ENCODE results near the gene GSAP.
A peak's percentile ranks its signal among the peaks of the same experiment; 100 is the strongest.

Gene GSAP

GRCh38 chr7:77327067-77327931 is 88.8 kb downstream of the GSAP start:
- DNase-seq (ENCODE audit: low read depth), result peak; percentile 97

- DNase-seq (ENCODE audit: low read depth), result no peak
These were observed 90.0 kb downstream of the GSAP start for GRCh38 chr7:77326131-77326530.

- DNase-seq (ENCODE audit: low read depth), result peak; percentile 28
These were observed 94.8 kb downstream of the GSAP start for GRCh38 chr7:77321300-77321699.

- DNase-seq (ENCODE audit: low read depth), result no peak
These were observed 95.4 kb downstream of the GSAP start for GRCh38 chr7:77320714-77321113.

- DNase-seq (ENCODE audit: low read depth), result no peak
These were observed 96.0 kb downstream of the GSAP start for GRCh38 chr7:77320137-77320536.

DNA sequence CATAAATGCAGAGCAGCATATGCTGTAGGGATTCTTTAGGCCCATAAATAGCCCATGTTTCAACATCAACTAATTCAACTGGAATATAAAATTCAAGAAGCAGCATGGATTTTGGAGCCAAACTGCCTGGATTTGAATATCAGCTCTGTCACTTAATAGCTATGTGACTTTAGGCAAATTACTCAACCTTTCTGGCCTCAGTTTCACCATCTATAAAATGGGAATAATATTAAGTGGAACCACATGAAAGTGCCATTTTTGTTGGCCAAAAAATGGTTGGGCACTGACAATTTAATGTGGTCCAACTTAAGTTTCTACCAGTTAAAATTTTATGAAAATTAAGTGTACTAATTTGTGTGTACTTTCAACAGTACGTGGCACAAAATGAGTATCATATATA is 98.1 kb downstream of the GSAP start:
- no peak for DNase-seq (ENCODE audit: low read depth)

DNA sequence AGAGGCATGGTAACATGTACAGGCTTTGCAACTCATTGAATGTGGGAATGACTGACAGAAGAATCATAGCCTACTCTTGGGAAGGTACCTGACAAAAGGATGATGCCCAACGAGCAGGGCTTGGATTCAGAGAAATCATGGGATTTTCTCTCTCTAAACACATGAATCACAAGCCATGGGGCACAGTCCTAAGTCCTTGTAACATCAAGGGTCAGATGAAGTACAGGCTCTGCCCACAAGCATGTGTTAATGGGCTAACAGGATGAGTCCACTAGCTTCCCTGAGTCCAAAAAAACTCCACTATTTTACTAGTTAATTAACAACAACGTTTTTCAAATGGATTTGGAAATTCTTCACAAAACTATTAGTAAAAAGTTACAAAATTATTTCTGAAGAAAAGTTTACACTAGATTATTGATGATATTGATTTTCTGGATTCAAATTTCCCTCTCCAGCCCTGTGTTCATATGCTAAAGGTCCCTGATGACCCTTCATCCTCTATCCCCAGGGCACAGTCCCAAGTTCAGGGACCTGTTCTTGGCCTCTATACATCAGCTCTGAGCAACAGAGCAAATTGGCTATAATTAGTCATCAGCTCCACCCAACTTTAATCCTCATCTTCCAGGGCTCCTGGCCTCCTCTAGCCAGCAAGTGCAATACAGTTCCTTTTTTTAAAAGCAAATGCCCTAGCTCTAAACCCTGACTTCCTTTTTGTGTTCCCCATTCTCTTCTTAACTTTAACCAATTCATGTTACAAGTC is 99.8 kb downstream of the GSAP start:
- no peak for DNase-seq (ENCODE audit: low read depth)

GRCh38 chr7:77315182-77315591 is 101.0 kb downstream of the GSAP start:
- DNase-seq (ENCODE audit: low read depth), result no peak

- DNase-seq (ENCODE audit: low read depth), result no peak
These were observed 102.2 kb downstream of the GSAP start for GRCh38 chr7:77313876-77314480.

DNA sequence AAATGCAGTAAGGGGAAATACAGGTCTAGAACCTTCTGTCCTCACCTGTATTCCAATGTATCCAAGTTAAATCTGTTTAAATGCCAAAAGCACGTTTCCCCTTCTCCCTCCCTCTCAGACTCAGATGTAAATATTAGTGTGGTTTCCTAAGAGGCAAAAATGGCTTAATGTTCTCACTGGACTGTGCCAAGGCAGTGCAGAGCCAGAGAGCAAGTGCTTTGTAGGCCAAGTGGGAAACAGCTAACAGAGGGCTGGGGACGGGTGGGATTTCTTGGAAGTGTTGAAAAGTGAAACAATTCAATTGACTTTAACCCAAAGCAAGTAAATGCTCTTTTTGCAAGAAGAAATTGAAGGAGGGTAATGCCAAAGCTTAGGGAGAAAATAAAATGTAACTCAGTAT is 103.1 kb downstream of the GSAP start:
- no peak for DNase-seq (ENCODE audit: low read depth)

- DNase-seq (ENCODE audit: low read depth), result no peak
These were observed 105.2 kb downstream of the GSAP start for GRCh38 chr7:77310982-77311381.

GRCh38 chr7:77309714-77310220 is 106.4 kb downstream of the GSAP start:
- DNase-seq (ENCODE audit: low read depth), result no peak

DNA sequence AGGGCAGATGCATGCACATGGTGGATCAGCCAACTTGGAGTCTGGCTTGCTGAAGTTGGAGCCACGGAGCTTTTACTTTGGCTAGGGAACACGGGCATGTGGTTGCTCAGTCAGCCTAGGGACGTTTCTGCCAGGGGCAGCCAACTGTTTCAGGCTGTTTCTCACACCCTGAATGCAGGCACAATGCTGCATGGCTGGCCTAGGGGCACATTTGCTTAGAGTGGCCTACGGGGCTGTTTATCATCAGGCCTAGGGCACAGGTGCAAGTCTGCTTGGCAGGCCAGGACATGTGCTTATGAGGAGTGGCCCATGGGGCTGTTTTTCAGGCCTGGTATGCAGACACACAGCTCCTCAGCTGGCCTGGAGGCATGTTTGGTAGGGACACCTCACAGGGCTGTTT is 107.4 kb downstream of the GSAP start:
- DNase-seq (ENCODE audit: low read depth), result no peak

DNA sequence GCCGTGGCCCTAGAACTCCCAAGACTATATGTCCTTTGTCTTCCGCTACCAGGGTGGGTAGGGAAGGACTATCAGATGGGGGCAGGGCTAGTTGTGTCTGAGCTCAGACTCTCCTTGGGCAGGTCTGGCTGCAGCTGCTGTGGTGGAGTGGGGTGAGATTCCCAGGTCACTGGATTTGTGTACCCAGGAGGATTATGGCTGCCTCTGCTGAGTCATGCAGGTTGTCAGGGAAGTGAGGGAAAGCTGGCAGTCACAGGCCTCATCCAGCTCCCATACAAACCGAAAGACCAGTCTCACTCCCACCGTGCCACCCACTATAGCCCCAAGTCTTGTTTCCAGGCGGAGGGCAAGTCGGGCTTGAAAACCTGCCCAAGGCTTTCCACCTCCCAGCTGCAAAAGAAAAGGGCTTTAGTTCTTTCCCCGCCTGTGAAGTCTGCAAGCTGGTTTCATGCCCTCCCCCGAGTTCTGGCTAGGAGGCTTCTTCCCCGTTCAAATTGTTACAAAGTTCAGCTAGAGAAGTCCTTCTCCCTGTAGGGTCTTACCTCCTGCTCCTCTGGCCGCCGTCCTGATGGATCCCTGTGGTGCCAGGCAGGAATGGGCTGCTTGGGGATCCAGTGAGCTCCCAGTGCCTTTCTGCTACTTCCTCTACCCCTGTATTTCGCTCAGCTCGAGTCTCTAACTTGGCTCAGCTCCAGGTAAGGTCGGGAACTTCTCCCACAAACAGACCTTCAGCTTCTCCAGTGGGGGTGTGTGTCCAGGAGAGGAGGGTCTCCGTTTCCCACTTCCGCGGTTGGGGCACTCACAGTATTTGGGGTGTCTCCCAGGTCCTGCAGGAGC is 109.7 kb downstream of the GSAP start:
- DNase-seq (ENCODE audit: low read depth), result no peak

DNA sequence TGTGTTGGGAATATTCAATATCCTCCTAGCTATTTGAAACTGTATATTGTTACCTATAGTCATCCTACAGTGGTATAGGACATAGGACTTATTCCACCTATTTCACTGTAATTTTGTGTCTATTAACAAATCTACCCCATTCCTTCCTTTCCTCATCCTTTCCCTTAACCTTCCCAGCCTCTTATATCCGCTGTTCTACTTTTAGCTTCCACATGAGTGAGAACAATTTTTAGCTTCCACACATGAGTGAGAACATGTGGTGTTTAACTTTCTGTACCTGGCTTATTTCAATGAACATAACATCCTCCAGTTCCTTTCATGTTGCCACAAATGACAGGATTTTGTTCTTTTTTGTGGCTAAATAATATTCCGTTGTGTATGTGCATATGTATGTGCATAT is 120.6 kb downstream of the GSAP start:
- no peak for DNase-seq (ENCODE audit: low read depth)

DNA sequence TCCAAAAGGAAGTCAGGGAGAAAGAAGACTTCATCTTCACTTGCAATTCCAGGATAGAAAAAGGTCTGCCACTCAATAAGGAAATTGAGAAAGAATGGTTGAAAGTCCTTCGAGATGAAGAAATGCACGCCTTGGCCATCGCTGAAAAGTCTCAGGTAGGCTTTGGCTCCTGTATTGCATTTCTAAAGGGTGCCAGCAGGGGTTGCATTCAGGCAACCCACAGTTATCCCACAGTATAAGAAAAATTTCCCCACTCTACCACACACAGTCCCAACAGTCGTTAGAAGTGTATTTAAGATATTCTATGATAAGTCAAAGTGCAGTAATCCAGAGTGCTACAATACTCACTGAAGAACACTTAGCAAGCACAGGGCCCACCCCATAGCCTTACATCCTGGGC is 123.1 kb downstream of the GSAP start:
- DNase-seq (ENCODE audit: low read depth), result no peak

DNA sequence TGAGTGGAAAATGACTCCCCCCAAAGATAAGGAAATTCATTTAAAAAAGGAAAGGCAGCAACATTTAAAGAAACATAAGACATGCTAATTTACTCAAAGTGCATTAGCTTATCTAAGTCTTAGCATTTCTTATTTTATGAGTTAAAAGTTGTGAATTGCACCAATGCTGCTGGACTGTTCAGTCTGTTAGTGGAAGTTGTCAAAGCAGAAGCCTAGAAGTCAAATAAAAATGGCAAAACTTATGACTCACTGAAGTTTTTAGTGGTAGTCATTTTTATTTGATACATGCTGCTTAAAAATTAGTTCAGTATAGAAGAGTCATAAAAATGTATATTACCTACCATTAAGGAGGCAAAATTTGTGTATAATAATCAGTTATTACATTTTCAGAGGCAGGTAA is 125.7 kb downstream of the GSAP start:
- DNase-seq (ENCODE audit: low read depth), result no peak

DNA sequence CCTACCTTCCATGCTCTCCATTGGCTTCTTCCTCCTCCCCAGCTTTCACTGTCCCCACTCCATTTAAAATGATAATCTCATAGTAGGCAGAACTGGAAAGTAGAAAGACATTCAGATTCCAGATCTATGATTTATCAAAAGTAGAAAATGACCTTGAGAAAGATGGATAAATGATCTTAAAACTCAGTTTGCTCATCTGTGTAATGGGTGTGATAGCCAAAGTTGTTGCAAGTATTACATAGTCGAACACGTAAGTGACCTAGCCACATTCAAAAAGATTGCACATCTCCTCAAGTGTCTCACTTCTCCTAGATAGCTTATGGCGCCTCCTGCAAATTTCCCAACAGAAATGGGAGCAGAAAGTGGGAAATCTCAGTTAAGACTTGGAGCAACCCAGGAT is 126.8 kb downstream of the GSAP start:
- no peak for DNase-seq (ENCODE audit: low read depth)

GRCh38 chr7:77288676-77289320 is 127.4 kb downstream of the GSAP start:
- DNase-seq (ENCODE audit: low read depth), result no peak

- no peak for DNase-seq (ENCODE audit: low read depth)
These were observed 131.5 kb downstream of the GSAP start for GRCh38 chr7:77284616-77285015.

GRCh38 chr7:77284005-77284404 is 132.1 kb downstream of the GSAP start:
- DNase-seq (ENCODE audit: low read depth), result no peak
